ENCODE measurements around the gene SYK. TPM values are rescaled to one million over a fixed set of nuclear protein-coding genes. Genes with fewer than 3 reads are reported as not detected.

Gene SYK
- total and polyA plus RNA-seq, 2 of the 4 experiments (the other 2 are of a cell fraction), result not detected

GRCh38 chr9:90946982-90947381 is 145.4 kb downstream of the SYK start:
- Histone ChIP-seq H2BK5ac (ENCODE audit: low read depth, low read length, poor library complexity, severe bottlenecking) (no peak overlapping the region), H3K18ac (ENCODE audit: low read depth, low read length) (no peak overlapping the region), H3K14ac (replicated peaks; ENCODE audit: low read depth, low read length) (no peak overlapping the region), H4K20me1 (ENCODE audit: insufficient read depth, low read length) (no peaks in the 10 kb centered on the region), H3K9me1 (ENCODE audit: insufficient read depth, low read length) (peaks cover 3% of the 10 kb centered on the region; the same call in 1 of the 2 replicates), H3K56ac (ENCODE audit: extremely low read depth, insufficient read depth, low read length) (no peak overlapping the region), H3K4me1 (ENCODE audit: control insufficient read depth, insufficient read depth, low read length) (peaks cover 6% of the 10 kb centered on the region), H4K5ac (ENCODE audit: low read depth, low read length) (no peak overlapping the region), H2BK15ac (ENCODE audit: low read depth, low read length) (no peak overlapping the region), H3K4ac (ENCODE audit: low read depth, low read length) (no peak overlapping the region), H2BK20ac (ENCODE audit: low read depth, low read length) (no peak overlapping the region), H3K36me3 (ENCODE audit: control insufficient read depth, insufficient read depth, low read length) (no peaks in the 10 kb centered on the region), H3K9me3 (ENCODE audit: control insufficient read depth, insufficient read depth, low read length) (peaks cover 4% of the 10 kb centered on the region; the same call in 1 of the 2 replicates), H3K4me2 (ENCODE audit: low read depth, low read length) (no peak overlapping the region), H3K27ac (ENCODE audit: insufficient read depth, low read length) (no peak overlapping the region), H3K79me1 (ENCODE audit: low read depth in 1 of 2, low read length in 2 of 2) (no peaks in the 10 kb centered on the region), H4K8ac (ENCODE audit: low read depth in 2 of 2, low read length in 2 of 2) (no peak overlapping the region), H2BK120ac (ENCODE audit: low read depth, low read length) (no peak overlapping the region), H2AFZ (replicated peaks; ENCODE audit: low read length, poor library complexity) (no peak overlapping the region), H3K4me3 (ENCODE audit: insufficient read depth, low read depth, low read length) (no peak overlapping the region), H2AK5ac (ENCODE audit: low read depth, low read length) (no peak overlapping the region), H3K9ac (ENCODE audit: low read depth, low read length) (no peak overlapping the region), H4K91ac (ENCODE audit: insufficient read depth, low read depth, low read length) (no peak overlapping the region), H3K23ac (ENCODE audit: low read depth, low read length) (no peak overlapping the region), H3K27me3 (ENCODE audit: control insufficient read depth, insufficient read depth, low read length) (peaks cover 5% of the 10 kb centered on the region), H2AK9ac (replicated peaks; ENCODE audit: low read depth, low read length, poor library complexity) (no peak overlapping the region)
- POLR2A ChIA-PET (ENCODE audit: unreplicated experiment), result no interaction called here
- no peak for TF ChIP-seq USF2 (IDR thresholded peaks at IDR 0.05; ENCODE audit: low read depth, low read length)
- TF ChIP-seq RCOR1 (IDR thresholded peaks at IDR 0.05; ENCODE audit: insufficient replicate concordance, low read length), result no peak
- no peak for TF ChIP-seq CHD1 (IDR thresholded peaks at IDR 0.05; ENCODE audit: low read depth, low read length)
- no peak for TF ChIP-seq BHLHE40 (IDR thresholded peaks at IDR 0.05; ENCODE audit: low read depth, low read length)
- no peak for TF ChIP-seq CTCF (conservative IDR thresholded peaks at IDR 0.05; ENCODE audit: low read depth, low read length)
- TF ChIP-seq MAZ (IDR thresholded peaks at IDR 0.05; ENCODE audit: borderline replicate concordance, low read depth, low read length), result no peak
- TF ChIP-seq MXI1 (IDR thresholded peaks at IDR 0.05; ENCODE audit: borderline replicate concordance, low read depth, low read length), result no peak
- TF ChIP-seq NFE2L2 (IDR thresholded peaks at IDR 0.05; ENCODE audit: low read depth, low read length), result no peak
- no peak for TF ChIP-seq CEBPB (IDR thresholded peaks at IDR 0.05; ENCODE audit: low read depth, low read length)
- no peak for TF ChIP-seq MAFK (IDR thresholded peaks at IDR 0.05; ENCODE audit: low read depth, low read length)
- no peak for TF ChIP-seq FOS (IDR thresholded peaks at IDR 0.05; ENCODE audit: low read depth, low read length)
- TF ChIP-seq SMC3 (IDR thresholded peaks at IDR 0.05; ENCODE audit: low read depth, low read length), result no peak
- no peak for TF ChIP-seq POLR2A (IDR thresholded peaks at IDR 0.05; ENCODE audit: low read depth, low read length)
- no peak for TF ChIP-seq RFX5 (IDR thresholded peaks at IDR 0.05; ENCODE audit: low read depth, low read length)
- no peak for TF ChIP-seq ELK1 (IDR thresholded peaks at IDR 0.05; ENCODE audit: borderline replicate concordance, low read depth, low read length)
- no peak for DNase-seq
- WGBS, 2 experiments (ENCODE audit: extremely low coverage in 2 of 2, insufficient read length in 1 of 2), result no CpG with 5 or more reads among the region's 2 CpGs
- dilution Hi-C loops (cut with HindIII; ENCODE audit: low sequenced_read_pairs, unreplicated experiment) (no loop called here), in situ Hi-C loops (cut with MboI; ENCODE audit: low sequenced_read_pairs) (no loop called here), intact Hi-C loops (cut with micrococcal nuclease) (no loop called here)
- CTCF ChIA-PET, result no interaction called here
- no peak for ATAC-seq (ENCODE audit: low read depth)
- no TSS peak for BruUV-seq (replicated peaks)
